ENCODE measurements around the gene DNAJB5.

DNAJB5 gene

DNA sequence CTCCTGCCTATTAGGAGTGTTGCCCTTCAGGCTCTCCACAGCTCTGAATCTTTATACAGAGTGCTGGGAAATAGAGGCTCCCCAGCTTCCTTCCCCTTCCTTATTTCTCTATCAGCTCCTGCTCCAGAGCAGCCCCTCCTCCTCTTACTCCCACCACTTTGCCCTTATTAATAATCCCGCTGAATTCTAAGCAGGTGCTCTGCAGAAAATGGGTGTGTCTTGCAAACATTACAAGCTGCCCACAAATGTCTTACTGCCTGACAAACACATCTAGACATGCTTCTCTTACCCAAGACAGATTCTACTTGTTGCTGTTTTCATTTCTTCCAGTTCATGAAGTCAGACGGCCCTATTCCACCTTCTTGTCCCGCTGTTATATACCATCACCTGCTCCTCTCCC is 25.1 kb upstream of the DNAJB5 start:
- Mint-ChIP-seq H3K4me1 (ENCODE audit: low read depth in 2 of 2) (no peaks in the 10 kb centered on the region), H3K27ac (no peak overlapping the region), H3K27me3 (peaks cover 73 to 90% of the 10 kb centered on the region in 2 donors), H3K36me3 (ENCODE audit: insufficient read depth) (peaks cover 3% of the 10 kb centered on the region), H3K9me3 (no peaks in the 10 kb centered on the region), H3K4me3 (no peak overlapping the region)
- ATAC-seq (replicated peaks), result no peak
- DNase-seq, result no peak

DNA sequence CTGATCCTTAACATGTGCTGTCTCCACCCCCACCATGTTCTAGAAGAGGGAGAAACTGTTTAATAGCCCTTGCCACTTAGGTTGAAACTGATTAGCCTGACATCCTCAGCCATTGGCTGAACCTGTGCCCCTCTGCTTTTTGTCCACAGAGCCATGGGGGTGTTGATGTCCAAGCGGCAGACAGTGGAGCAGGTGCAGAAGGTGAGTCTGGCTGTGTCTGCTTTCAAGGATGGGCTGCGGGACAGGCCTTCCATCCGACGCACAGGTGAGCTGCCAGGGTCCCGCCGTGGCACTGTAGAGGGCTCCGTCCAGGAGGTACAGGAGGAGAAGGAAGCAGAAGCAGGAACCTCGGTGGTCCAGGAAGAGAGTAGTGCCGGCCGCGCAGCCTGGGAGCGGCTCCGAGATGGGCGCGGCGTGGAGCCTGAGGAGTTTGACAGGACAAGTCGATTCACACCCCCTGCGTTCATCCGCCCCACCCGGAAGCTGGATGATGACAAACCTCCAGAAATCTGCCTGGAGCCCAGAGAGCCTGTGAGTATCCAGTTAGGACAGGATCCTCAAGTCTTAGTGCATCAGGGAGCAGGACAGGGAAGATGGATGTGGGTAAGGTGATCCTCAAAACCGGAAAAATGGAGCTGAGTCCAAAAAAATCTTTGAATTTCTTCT is 18.3 kb upstream of the DNAJB5 start:
- peaks cover 3% of the 10 kb centered on the region for H3K36me3 Mint-ChIP-seq (ENCODE audit: insufficient read depth)
- no peak overlapping the region for H3K4me3 Mint-ChIP-seq
- H3K27me3 Mint-ChIP-seq, result peaks cover 50 to 53% of the 10 kb centered on the region in 2 donors
- ATAC-seq (replicated peaks), result no peak
- no peak for DNase-seq
- no peak overlapping the region for H3K27ac Mint-ChIP-seq
- no peaks in the 10 kb centered on the region for H3K9me3 Mint-ChIP-seq
- H3K4me1 Mint-ChIP-seq (ENCODE audit: low read depth in 2 of 2), result no peaks in the 10 kb centered on the region

DNA sequence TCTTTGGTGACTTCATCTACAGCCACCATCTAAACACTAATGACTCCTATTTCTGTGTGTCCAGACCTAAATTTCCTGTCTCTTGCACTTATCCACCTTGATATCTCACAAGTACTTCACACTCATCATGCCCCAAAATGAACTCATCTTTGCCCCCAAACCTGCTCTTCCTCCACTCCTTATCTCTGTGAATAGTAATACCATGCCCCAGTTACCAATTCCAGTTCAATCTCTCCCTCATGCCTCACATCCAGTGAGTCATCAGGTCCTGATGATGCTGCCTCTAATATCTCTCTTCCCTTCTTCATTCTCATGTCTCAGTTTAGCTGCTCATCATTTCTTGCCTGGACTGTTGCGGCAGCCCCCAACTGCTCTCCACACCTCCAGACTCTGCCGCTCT is 14.9 kb upstream of the DNAJB5 start:
- Mint-ChIP-seq H3K9me3 (no peaks in the 10 kb centered on the region), H3K4me1 (ENCODE audit: low read depth in 2 of 2) (no peaks in the 10 kb centered on the region), H3K27me3 (peaks cover 39% of the 10 kb centered on the region in 2 donors), H3K4me3 (no peak overlapping the region), H3K36me3 (ENCODE audit: insufficient read depth) (no peaks in the 10 kb centered on the region), H3K27ac (no peak overlapping the region)
- DNase-seq (no peak), ATAC-seq (replicated peaks) (no peak)

- Mint-ChIP-seq H3K4me1 (ENCODE audit: low read depth in 2 of 2) (no peaks in the 10 kb centered on the region), H3K27me3 (peaks cover 34% of the 10 kb centered on the region in 2 donors)
- no peak for ATAC-seq (replicated peaks)
Observed at GRCh38 chr9:34976441-34976840, 13.1 kb upstream of the DNAJB5 start.

DNA sequence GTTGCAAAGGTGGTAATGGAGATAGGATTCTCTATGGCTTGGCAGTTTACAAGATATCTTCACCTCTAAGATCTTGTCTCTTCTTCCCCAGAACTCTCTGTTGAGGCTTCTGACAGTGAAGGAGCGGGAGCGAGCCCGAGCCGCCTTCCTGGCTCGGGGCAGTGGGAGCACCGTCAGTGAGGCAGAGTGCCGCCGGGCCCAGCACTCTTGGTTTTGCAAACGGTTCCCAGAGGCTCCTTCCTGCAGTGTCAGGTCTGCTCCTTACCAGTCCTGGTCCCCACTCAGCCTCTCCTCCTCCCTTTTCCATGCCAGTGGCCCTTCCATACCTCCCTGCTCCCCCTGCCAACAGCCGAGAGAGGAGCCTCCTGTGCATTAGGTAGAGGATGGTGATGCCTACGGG is 12.6 kb upstream of the DNAJB5 start:
- DNase-seq, result no peak
- Mint-ChIP-seq H3K9me3 (no peaks in the 10 kb centered on the region), H3K27me3 (peaks cover 34% of the 10 kb centered on the region in 2 donors), H3K27ac (no peak overlapping the region), H3K36me3 (ENCODE audit: insufficient read depth) (no peaks in the 10 kb centered on the region), H3K4me3 (no peak overlapping the region), H3K4me1 (ENCODE audit: low read depth in 2 of 2) (no peaks in the 10 kb centered on the region)
- ATAC-seq (replicated peaks), result no peak

More at GRCh38 chr9:34976441-34976840, 13.1 kb upstream of the DNAJB5 start:
- Mint-ChIP-seq H3K36me3 (ENCODE audit: insufficient read depth) (no peaks in the 10 kb centered on the region), H3K4me3 (no peak overlapping the region), H3K9me3 (no peaks in the 10 kb centered on the region), H3K27ac (no peak overlapping the region)
- DNase-seq, result no peak

DNA sequence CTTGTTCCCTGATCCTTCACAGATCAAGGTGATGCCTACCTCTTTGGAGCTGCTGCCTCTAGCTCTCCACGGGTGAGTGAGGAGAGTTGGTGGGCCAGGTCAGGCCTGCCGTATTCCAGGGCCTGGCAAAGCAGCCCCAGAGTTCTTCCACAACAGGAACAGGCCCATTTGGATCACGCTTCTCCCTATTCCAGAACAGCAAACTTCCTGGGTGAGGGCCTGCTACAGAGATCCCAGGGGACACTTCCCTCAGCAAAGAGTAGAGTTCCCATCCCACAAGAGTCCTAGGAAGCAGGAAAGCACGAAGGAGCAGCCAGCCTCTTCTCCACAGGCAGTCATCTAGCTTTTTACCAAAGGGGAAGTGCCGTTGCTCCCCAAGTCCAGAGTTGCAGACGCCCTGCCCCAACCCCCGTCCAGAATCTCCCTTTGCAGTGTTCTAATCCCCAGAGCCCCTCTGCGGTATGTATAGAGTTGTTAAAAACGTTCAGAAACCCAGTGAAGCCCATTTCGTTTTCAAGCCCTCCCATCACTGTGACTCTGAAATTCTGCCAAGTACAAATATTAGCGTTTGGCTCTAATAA is 9.3 kb upstream of the DNAJB5 start:
- DNase-seq (no peak), ATAC-seq (replicated peaks) (no peak)
- Mint-ChIP-seq H3K4me3 (no peak overlapping the region), H3K27me3 (peaks cover 18 to 33% of the 10 kb centered on the region in 2 donors), H3K27ac (no peak overlapping the region), H3K9me3 (no peaks in the 10 kb centered on the region), H3K36me3 (ENCODE audit: insufficient read depth) (no peaks in the 10 kb centered on the region), H3K4me1 (ENCODE audit: low read depth in 2 of 2) (peaks cover 11 to 12% of the 10 kb centered on the region in 2 donors)

DNA sequence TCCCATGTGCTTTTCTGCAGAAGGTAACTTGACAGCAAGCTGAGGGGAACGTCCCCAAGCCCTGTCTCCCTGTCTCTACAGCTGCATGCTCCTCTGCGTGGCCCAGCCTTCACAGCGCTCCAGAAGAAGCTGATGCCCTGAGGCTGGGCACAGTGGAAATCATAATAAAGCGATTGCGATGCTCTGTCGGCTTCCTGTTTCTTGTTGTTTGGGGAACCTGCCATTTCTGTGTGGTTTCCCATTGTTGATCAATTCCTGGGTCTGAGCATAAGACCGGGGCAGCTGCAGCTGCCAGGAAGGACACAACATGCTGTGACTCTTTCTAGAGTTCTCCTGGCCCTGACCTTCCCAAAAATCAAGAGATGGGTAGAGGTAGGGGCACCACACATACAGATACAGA is 7.2 kb upstream of the DNAJB5 start:
- Mint-ChIP-seq H3K36me3 (ENCODE audit: insufficient read depth) (no peaks in the 10 kb centered on the region), H3K27ac (no peak overlapping the region), H3K4me3 (no peak overlapping the region), H3K27me3 (peaks cover 8 to 22% of the 10 kb centered on the region in 2 donors), H3K9me3 (no peaks in the 10 kb centered on the region), H3K4me1 (ENCODE audit: low read depth in 2 of 2) (peaks cover 23 to 25% of the 10 kb centered on the region in 2 donors)
- ATAC-seq (replicated peaks) (no peak), DNase-seq (no peak)

DNA sequence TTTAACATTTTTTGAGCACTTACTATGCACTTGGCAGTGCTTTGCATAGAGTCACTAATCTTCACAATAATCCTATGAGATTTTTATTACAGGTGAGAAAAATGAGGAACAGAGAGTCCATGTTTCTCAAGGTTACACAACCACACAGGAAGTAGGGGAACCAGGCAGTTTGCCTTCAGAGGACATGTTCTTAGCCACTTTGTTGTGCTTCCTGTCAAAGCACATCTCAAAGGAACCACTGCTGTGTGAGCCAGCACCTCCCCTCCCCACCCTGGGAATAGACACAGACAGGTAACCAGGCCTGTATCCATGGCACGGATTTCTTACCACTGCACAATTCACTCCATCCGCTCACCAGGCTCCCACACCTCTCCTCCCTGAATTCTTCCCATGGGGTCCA is 6.3 kb upstream of the DNAJB5 start:
- Mint-ChIP-seq H3K9me3 (no peaks in the 10 kb centered on the region), H3K4me3 (no peak overlapping the region), H3K27ac (no peak overlapping the region), H3K4me1 (ENCODE audit: low read depth in 2 of 2) (peaks cover 23 to 28% of the 10 kb centered on the region in 2 donors), H3K27me3 (peaks cover 0 to 14% of the 10 kb centered on the region in 2 donors), H3K36me3 (ENCODE audit: insufficient read depth) (no peaks in the 10 kb centered on the region)
- DNase-seq (no peak), ATAC-seq (replicated peaks) (no peak)

DNA sequence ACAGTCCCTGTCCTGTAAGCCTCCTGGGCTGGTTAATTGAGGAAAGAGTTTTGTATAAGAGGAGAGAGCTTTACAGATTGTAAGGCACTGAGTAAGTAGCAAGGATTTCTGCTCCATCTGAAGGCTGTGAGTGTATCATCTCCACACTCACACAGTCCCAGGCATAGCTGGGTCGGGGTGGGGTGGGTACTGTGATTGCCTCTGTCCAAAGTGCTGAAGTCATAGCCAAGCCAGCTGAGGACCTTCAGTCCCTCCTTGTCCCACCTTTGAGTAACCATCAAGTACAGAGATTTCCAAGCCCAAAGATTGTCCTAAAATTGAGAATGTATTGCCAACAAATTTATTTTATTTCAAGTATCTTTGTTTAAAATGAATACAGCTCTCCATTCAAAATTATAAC is 5.5 kb upstream of the DNAJB5 start:
- ATAC-seq (replicated peaks), result no peak
- peaks cover 0 to 13% of the 10 kb centered on the region in 2 donors for H3K27me3 Mint-ChIP-seq
- peaks cover 30 to 32% of the 10 kb centered on the region in 2 donors for H3K4me1 Mint-ChIP-seq (ENCODE audit: low read depth in 2 of 2)
- no peak for DNase-seq
- no peak overlapping the region for H3K27ac Mint-ChIP-seq
- no peaks in the 10 kb centered on the region for H3K9me3 Mint-ChIP-seq
- peaks cover 7% of the 10 kb centered on the region for H3K36me3 Mint-ChIP-seq (ENCODE audit: insufficient read depth)
- no peak overlapping the region for H3K4me3 Mint-ChIP-seq

DNA sequence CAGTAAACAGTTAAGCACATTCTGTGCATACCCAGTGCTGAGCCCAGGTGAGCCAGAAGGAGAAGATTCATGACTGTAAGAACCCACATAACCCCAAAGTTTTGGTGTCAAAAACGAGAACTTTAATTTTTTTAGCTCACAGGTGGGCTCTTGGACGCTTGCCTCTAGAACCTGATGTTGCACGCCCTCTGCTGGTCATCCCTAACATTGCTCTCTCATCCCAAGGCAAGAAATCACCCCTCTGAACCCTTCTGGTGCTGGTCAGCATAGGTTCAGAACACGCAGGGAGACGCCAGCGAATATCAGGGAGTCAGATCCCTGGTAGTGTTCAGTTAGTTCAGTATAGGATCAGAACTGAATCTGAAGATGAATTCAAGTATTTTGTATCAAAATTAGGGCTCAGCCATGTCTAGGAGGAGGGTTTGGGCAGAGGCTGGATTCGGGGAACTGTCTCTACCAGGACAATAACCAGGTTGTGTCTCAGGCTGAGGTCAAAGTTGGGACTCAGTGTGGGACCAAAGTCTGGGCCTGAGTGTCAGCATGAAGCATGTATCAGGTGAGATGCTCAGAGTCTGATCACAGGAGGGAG is 4.1 kb upstream of the DNAJB5 start:
- Mint-ChIP-seq H3K4me1 (ENCODE audit: low read depth in 2 of 2) (peaks cover 34 to 37% of the 10 kb centered on the region in 2 donors), H3K36me3 (ENCODE audit: insufficient read depth) (peaks cover 7% of the 10 kb centered on the region), H3K27me3 (peaks cover 0 to 13% of the 10 kb centered on the region in 2 donors), H3K4me3 (no peak overlapping the region), H3K27ac (peak overlapping the region; percentile 42 to 64), H3K9me3 (no peaks in the 10 kb centered on the region)
- ATAC-seq (replicated peaks) (no peak), DNase-seq (peak; percentile 36 to 40 (median 40))

DNA sequence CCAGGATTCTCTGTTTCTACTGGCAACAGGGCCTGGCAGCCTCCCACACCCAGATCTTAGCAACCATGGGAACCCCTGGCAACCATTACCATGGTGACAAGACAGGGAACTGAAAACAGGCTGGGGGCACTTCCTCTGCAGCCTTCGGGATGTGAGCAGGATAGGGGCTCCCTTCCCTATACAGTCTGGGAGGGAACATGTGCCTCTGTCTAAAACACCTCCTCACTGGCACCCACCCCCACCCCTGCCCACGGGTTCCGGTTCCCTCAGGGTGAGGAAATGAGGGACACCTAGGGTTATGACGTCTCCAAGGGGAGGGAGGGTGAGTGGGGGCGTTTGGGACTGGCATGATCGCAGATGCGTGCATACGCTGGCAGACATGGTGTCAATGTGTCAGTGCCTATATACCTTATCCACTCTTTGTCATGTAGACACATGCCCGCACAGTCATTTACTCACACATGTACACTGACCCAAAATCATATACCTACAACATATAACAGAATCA is 3.0 kb upstream of the DNAJB5 start:
- Mint-ChIP-seq H3K4me1 (ENCODE audit: low read depth in 2 of 2) (peaks cover 34 to 42% of the 10 kb centered on the region in 2 donors), H3K27me3 (peaks cover 0 to 13% of the 10 kb centered on the region in 2 donors), H3K4me3 (no peak overlapping the region), H3K9me3 (no peaks in the 10 kb centered on the region), H3K27ac (peak overlapping the region; percentile 2 to 68), H3K36me3 (ENCODE audit: insufficient read depth) (peaks cover 7% of the 10 kb centered on the region)
- ATAC-seq (replicated peaks), result peak; percentile 9
- DNase-seq, result peak; percentile 30 to 37 (median 33)

- no peak for DNase-seq
- no peak for ATAC-seq (replicated peaks)
- peaks cover 10% of the 10 kb centered on the region for H3K36me3 Mint-ChIP-seq (ENCODE audit: insufficient read depth)
- H3K4me3 Mint-ChIP-seq, result peak overlapping the region; percentile 14 to 43
- no peaks in the 10 kb centered on the region for H3K9me3 Mint-ChIP-seq
- H3K4me1 Mint-ChIP-seq (ENCODE audit: low read depth in 2 of 2), result peaks cover 34 to 41% of the 10 kb centered on the region in 2 donors
- peak overlapping the region; percentile 81 to 96 for H3K27ac Mint-ChIP-seq
- H3K27me3 Mint-ChIP-seq, result peaks cover 0 to 13% of the 10 kb centered on the region in 2 donors
Observed at GRCh38 chr9:34987160-34987901, 2.2 kb upstream of the DNAJB5 start.

GRCh38 chr9:34988218-34989002 is 1.1 kb upstream of the DNAJB5 start:
- peaks cover 0 to 13% of the 10 kb centered on the region in 2 donors for H3K27me3 Mint-ChIP-seq
- peak overlapping the region; percentile 84 to 92 for H3K4me3 Mint-ChIP-seq
- H3K9me3 Mint-ChIP-seq, result no peaks in the 10 kb centered on the region
- H3K4me1 Mint-ChIP-seq (ENCODE audit: low read depth in 2 of 2), result peaks cover 28 to 36% of the 10 kb centered on the region in 2 donors
- ATAC-seq (replicated peaks) (no peak), DNase-seq (peak; percentile 28 to 41 (median 28))
- H3K36me3 Mint-ChIP-seq (ENCODE audit: insufficient read depth), result peaks cover 10% of the 10 kb centered on the region
- peak overlapping the region; percentile 81 to 96 for H3K27ac Mint-ChIP-seq

Data from effector memory CD8-positive, alpha-beta T cell (primary cell).